ENCODE data around the gene RAB5IF.
"Not testable (repeated sequence)": the region's sequence is repeated elsewhere in the genome, so short reads cannot be mapped to it uniquely, and the experiment has no call there.

The RAB5IF gene, protein sequence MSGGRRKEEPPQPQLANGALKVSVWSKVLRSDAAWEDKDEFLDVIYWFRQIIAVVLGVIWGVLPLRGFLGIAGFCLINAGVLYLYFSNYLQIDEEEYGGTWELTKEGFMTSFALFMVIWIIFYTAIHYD

DNA sequence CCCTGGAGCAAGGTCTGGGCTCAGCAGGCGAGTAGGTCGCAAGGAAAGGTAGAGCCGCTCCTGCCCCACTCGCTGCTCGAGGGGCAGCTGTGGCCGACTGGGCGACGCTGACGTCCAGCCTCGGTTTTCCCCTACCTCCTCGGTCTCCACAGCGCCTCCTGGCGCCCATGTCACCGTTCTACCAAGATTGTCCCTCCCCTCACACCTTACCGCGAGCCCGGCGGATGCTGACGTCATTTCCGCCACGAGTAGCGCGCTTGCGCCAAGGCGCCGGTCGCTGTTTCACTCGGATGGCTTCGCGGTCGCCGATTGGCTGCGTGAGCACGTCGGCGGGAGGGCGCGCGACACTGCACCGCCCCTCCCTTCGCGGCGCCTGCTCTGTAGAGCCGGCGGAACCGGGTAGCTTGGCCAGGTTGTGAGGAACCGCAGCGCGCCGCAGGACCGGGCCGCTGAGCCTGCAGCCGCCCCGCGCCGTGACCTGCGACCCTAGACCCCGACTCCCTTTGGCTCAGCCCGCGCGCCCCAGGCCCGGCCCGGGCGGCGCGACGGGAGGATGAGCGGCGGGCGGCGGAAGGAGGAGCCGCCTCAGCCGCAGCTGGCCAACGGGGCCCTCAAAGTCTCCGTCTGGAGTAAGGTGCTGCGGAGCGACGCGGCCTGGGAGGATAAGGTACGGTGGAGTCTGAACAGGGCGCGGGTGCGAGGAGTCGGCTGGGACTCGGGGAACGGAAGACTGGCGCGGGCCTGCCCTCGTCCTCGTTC is at the start of gene RAB5IF:
RAB5IF (plus strand) TSS at position 381 of the 759 bp plus-strand sequence; CDS start at position 554, 173 bp downstream.
- peak; percentile 99 for DNase-seq

DNA sequence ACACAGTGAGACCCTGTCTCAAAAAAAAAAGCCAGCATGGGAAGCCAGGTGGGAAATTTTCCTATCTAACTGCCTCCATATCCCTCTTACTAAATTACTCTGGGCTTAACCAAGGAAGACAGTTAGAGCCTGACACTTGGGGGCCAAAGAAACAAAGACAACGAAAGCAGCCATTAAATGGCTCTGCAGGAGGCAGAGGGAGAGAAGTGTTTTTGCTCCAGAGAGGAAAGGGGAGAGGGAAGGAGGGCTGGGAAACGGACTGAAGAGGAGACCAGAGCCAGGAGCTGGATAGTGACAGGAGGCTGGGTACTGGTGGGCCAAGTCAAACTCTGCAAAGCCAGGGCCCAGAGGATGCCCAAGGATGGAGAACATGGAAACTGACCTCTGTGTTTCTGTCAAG is 42.9 kb upstream of the RAB5IF start:
- DNase-seq, result no peak

DNA sequence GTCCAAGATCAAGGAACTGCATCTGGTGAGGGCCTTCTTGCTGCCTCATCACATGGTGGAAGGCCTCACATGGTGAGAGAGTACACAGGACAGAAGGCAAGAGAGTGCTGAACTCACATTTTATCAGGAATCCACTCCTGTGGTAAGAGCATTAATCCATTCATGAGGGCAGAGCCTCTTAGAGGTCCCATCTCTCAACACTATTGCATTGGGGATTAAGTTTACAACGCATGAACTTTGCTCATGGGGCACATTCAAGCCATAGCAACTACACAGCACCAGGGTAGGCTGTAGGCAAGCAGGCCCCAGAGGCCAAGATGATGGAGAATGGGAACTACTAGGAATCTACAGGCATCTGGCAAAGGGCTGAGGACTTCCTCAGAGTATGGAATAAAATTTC is 42.2 kb upstream of the RAB5IF start:
- no peak for DNase-seq

DNA sequence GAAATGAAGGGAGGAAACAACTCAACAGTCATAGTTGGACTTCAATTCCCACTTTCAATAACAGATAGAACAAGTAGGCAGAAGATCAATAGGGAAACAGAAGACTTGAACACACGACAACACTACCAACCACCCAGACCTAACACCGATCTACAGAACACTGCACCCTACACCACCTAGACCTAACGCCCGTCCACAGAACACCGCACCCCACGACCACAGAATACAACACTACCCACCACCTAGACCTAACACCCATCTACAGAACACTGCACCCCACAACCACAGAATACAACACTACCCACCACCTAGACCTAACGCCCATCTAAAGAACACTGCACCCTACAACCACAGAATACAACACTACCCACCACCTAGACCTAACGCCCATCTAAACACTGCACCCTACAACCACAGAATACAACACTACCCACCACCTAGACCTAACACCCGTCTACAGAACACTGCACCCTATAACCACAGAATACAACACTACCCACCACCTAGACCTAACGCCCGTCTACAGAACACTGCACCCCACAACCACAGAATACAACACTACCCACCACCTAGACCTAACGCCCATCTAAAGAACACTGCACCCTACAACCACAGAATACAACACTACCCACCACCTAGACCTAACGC is 41.4 kb upstream of the RAB5IF start:
- DNase-seq, result not testable (repeated sequence)

DNA sequence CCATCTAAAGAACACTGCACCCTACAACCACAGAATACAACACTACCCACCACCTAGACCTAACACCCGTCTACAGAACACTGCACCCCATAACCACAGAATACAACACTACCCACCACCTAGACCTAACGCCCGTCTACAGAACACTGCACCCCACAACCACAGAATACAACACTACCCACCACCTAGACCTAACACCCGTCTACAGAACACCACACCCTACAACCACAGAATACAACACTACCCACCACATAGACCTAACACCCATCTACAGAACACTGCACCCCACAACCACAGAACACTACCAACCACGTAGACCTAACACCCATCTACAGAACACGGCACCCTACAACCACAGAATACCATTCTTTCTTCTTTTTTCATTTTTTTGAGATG is 40.9 kb upstream of the RAB5IF start:
- not testable (repeated sequence) for DNase-seq

DNA sequence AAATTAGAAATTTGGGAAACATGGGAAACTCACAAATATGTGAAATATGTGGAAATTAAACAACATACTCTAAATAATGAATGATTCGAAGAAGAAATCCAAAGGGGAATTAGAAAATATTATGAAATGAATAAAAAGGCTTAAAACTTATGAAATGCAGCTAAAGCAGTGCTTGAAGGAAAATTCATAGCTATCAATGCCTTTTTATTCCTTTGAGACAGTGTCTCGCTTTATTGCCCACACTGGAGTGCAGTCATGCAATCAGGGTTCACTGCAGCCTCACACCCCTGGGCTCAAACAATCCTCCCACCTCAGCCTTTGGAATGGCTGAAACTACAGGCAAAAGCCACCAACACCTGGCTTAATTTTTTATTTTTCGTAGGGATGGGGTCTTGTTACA is 40.1 kb upstream of the RAB5IF start:
- DNase-seq, result no peak

DNA sequence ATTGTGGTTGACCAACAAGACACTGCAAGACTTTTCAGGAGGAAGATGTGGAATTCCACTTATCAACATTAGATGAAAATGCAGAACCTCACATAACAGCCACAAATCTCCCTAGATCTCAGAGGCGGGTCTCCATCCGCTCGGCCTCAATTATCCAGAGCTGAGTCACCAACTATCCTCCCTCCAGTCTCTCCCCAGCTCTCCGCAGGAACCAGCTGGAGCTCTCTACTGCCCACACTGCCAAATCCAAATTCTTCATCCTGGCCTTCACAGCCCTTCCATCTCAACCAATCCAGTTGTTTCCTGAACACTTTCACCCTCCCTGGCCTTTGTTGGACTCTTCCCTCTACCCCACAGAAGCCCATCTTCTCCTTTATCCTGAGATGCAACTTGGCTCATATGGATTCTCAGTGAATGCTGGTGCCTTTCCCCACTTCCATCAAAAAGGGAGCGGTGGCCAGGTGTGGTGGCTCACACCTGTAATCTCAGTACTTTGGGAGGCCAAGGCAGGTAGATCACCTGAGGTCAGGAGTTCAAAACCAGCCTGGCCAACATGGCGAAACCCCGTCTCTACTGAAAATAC is 35.6 kb upstream of the RAB5IF start:
- DNase-seq, result no peak

DNA sequence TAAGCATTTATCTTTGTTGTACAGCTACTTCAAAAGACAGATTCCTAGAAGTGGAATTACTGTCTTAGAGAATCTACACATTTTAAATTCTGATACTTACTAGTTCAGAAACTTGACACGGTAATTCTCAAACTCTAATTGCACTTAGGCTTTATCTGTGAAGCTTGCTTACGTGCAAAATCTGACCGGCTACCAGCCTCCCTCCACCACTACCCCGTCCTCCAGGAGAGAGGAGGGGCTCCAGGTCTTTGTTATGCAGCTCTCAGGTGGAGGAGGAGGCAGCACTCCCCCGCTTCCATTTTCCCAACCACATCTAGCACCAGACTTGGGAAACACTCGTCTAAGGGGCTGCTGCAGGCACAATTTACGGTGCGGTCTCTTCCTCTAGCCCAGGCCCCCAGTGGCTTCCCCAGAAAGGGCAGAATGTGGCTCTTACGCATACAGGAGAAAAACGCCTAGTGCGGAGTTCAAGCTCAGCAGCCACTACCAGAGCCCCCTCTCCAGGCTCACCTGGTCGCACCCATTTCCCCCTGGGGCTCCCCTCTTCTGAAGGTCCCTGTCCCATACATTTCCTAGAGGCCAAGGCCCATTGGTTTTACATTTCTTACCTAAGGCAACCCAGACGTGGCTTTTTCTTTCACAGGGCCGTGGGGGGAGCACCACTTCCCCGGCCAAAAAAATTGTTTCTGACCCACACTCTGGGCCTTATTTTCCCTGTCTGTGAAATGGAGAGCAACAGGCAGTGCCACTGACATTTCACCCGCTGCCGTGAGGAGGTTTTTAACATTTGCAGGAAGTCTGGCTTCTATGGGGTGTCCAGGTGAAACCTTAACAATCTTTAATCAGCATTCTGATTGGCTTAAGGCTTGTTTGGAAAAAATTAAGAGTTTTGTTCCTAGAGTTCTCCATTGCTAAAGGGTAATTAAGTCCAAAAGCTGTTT is 33.7 kb upstream of the RAB5IF start:
- DNase-seq, result no peak

DNA sequence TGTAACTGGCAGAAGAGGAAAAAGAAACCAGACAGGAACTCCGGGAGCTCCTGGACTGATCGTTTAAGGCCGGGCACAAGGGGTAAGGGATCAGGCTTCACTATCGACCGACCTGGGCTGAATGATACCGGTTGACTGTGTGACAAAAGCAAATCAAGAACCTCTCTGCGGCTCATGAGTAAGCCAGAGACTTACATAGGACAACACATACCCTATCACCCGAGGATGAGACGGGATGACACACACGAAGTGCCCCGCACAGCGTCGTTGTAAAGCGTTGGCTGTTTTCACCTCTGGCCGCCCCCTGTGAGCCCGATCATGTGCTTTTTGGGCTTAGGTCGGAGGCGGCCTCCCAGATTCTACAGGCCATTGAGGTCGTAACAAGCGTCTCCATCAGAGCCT is 32.9 kb upstream of the RAB5IF start:
- peak; percentile 81 for DNase-seq

DNA sequence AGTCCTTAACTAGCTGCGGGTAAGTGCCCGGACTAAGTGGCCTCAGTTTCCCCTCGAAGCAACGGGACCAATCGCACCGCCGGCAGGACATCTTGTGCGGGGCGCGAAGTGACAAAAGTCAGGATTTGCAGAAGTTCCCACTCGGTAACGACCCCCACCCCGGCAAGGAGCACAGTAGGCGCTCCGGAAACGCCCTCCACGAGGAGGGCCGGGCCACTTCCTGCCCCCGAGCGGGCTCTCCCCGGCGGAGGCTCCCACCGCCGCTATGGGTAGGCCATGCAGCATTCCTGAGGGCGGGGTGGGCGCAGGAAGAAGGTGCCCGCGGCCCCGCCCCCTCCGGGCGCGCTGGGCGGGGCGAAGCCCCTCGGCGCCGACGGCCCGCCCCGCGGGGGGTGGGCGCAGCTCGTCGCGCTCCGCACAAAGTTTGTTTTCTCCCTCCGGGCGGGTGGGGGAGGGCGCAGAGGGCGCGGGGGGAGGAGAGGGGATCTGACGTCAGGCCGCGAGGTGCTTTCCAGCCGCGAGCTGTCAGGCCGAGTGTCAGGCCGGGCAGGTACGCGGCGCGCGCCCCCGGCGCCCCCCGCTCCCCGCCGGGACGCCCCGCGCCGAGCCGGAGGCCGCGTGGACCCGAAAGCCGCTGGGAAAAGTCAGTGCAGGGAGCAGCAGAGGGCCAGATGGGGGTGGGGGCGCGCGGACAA is 32.3 kb upstream of the RAB5IF start, which contains the start of gene TGIF2:
TGIF2 (plus strand) TSS at position 495 of the 695 bp plus-strand sequence. CDS start 5,178 bp downstream, outside the sequence.
- DNase-seq, result peak; percentile 87

DNA sequence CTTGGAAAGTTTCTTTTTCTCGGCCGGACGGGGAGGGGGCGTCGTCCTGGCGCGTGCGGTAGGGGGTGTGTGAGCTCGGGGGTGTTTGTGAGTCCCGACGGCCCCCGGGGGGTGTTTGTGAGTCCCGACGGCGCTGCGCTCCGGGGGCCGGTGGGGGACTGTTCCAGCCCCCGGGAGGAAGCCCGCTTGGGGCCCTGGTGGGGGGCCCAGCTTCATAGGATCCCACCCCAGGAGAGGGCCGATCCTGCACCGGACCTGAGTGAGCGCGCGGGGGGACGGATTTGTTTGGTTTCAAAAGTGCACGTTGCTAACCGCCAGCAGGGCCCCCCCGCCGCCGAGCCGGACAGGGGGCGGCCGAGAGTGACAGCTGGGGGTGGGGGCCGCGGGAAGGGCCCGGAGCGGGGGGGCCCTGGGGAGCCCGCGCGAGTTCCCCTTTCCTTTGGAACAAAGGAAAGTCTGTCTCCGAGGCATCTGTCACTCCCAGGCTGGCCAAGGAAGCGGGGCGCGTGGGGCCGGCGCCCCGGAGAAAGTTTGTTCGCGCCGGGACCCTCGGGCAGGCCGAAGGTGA is 31.7 kb upstream of the RAB5IF start:
- DNase-seq, result peak; percentile 40

DNA sequence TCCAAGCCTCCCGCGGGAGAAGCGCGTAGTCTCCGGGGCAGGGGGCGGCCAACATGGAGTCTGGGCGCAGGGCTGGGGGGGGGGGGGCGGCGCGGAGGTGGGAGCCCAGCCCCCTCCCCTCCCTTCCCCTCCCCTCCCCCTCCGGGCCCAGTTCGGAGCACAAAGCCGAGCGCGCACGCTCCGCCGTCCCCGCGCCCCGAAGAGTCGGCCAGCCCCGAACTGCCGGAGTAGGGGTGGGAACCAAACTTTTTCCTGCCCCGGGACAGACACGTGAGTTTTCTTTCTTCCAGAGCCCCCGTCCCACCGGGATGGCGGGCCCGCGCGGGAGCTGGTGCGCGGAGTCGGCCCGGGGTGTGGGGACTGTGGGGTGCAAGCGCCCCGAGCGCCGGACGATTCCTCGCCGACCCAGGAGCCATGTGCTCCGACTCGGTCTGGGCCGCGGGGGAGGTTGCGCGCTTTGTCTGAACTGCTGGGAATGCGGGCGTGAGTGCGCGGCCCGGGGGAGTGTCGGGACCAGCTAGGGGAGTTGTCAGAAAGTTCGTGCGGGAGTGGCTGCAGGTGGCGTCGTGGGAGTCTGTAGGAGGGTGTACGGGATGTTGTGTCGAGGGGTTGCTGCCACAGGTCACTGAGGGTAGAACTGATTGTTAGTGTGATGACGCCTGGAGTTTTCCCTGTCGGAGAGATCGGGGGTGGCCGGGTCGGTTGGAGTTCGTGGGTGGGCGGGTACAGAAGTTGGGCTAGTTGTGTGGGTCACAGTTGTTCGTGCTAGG is 31.0 kb upstream of the RAB5IF start:
- DNase-seq, result peak; percentile 62

DNA sequence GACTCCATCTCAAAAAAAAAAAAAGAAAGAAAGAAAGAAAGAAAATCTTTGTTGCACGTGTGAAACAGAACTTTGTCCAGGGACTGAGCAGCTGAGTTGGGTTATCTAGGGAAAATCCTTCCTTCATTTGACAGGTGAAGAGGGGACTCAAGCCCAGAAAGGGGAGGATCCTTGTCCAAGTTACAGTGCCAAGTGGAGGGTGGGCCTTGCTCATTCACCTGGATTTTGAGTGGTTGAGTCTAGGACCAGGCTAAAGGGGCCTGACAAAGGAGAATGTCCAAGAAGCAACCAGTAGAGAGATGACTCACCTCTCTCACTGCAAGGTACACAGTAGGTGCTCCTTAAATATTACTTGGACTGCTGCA is 29.5 kb upstream of the RAB5IF start:
- DNase-seq, result no peak

DNA sequence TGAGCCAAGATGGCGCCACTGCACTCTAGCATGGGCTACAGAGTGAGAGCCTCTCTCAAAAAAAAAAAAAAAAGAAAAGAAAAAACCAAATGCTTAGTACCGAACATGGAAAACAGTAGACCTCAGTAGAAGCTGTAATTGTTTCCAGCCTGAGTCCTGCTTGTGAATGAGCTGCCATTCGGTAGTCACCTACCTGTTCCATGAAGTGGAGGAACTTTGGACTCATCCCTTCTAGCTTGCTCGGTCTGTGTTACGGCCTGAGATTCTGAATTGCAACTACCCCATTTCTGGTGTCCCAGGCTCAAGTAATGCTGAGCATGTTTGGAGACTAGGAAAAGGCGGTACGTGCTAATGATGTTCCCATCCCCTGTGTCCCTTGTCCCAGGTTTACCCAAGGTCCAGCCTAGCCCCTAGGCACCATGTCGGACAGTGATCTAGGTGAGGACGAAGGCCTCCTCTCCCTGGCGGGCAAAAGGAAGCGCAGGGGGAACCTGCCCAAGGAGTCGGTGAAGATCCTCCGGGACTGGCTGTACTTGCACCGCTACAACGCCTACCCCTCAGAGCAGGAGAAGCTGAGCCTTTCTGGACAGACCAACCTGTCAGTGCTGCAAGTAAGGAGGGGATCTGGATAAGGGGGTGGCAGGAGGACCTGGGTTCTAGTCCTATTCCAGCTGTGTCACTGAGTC is 27.1 kb upstream of the RAB5IF start:
- no peak for DNase-seq

DNA sequence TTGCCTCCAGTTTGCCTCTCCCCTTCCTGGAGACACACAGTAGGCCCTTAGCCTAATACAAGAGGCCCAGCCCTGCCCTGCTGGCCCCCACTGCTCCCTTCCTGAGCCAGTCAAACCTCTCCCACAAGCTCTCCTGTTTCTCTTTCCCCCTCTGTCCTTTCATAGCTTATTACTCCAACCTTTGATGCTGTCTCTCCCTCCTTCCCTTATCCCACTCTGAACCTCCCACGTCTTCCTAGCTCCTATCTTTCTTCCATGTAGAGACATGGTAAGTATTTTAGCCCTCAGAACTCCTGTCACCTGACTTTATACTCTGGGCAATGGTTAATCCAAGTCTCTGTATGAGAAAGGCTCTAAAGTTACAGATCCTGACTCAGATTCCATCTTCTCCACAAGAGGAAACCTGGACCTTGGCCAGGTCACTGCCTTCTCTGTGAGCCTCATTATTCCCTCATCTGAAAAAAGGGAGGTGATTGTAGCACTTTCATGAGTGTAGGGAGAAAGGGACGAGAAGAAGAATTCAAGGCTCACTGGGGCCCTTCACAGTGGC is 25.5 kb upstream of the RAB5IF start:
- no peak for DNase-seq

DNA sequence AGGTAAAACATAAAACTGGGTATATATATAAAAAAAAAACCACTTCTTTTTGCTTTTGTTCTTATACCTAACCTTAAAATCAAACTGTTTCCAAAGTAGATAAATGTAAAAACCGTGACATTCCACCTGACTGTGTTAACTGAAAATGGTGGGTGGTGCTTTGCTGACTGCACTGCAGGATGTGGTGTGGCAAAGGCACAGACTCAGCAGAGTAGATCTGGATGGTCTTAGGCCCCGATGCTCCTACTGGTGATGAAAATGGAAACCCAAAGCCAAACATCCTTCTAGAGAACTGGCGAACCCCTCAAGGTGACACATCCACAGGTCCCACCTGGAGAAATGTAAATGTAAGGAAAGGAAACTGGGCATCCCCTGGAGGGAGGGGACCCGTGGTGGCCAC is 23.3 kb upstream of the RAB5IF start:
- no peak for DNase-seq

DNA sequence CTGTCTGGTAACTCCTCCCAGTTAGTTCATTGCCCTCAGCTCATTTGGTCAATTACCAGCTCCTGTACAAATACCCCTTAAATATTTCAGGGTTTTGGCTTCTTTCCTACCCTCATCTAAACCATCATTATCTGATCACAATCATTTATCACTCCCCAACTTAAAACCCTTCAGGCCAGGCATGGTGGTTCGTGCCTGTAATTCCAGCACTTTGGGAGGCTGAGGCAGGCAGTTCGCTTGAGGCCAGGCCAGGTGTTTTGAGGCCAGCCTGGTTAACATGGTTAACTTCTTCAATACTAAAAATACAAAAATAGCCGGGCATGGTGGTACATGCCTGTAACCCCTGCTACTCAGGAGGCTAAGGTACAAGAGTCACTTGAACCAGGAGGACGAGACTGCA is 22.8 kb upstream of the RAB5IF start:
- no peak for DNase-seq

DNA sequence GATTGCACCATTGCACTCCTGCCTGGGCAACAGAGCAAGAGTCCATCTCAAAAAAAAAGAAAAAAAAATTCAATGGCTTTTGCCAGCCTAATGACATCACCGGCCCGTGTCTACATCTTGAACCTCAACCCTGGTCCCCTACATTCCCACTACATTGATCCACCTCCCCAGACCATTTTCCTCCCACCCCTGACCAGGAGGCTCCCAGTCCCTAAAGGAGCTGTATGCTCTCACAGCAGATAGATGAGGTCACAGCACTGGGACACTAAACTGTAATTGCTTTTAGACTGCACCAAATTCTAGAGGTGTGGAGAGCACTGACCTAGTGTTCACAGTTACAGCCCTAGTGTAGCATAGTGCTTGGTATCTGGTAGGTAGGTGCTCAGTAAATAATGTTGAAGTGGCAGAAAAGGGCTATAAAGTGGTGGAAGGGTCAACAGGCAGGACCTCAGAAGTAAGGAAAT is 21.5 kb upstream of the RAB5IF start:
- DNase-seq, result no peak

DNA sequence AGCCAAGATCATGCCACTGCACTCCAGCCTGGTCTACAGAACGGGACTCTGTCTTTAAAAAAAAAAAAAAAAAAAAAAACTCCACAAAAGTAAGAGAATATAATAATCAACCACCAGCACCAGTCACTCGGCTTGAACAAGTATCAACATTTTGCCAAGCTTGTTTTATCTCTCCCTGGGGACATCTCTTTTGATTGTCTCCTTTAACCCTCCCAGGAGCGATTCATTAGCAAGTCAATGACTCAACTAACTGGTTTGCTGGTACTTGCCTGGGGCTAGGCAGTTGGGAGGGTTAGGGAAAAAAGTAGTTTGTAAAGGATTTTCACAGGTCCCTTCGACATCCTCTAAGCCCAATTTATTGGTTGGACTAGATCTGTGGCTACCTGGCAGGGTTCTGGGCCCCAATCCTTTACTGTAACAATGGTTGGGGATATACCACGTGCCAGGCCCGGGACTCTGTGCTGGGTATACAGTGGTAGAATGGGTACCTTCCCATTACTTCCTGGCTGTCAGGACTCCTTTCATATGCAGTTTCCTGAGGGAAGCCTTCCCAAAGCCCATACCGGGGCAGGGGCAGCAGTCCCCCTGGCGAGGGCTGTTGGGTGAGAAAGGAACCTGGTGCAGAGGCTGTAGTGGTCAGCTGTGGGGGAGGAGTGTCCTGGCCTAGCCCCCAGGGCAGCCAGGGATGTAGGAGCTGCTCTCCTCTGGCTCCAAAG is 20.0 kb upstream of the RAB5IF start:
- no peak for DNase-seq

Measured in activated naive CD4-positive, alpha-beta T cell treated with anti-CD3 and anti-CD28 coated beads, Interleukin-2, amount 50 U/mL, for 16 hours (primary cell).